Measurements from ENCODE around the gene TPPP2. TPM values are rescaled to one million over a fixed set of nuclear protein-coding genes. Genes with fewer than 3 reads are reported as not detected.
"Not testable (repeated sequence)": the region's sequence is repeated elsewhere in the genome, so short reads cannot be mapped to it uniquely, and the experiment has no call there.

TPPP2 gene
- 0.16 TPM for polyA plus RNA-seq
- long read RNA-seq, donor 1, result 0 reads
- long read RNA-seq, donor 2, result 0 reads
- long read RNA-seq, donor 3, result 0 reads
- long read RNA-seq, donor 4, result 0 reads
- long read RNA-seq, donor 5, result 0 reads
- long read RNA-seq, donor 6, result 0 reads
- long read RNA-seq, donor 7, result 0 reads
- long read RNA-seq, donor 8, partial matches to known transcripts, result 0 of 1 reads
- long read RNA-seq, donor 8, other reads (novel, unspliced or antisense), result 0 of 1 reads
- long read RNA-seq, donor 9, result 0 reads
- long read RNA-seq, donor 10, result 0 reads
- long read RNA-seq, donor 11, result 0 reads

- 100% methylated on average over 1 of the region's 5 CpGs for WGBS (ENCODE audit: insufficient coverage, low lambda C conversion rate)
- H3K9me3 ChIP-seq (ENCODE audit: control insufficient read depth, low read depth, low read length), result no peaks in the 10 kb centered on the region
- no peak within 1 kb of the TSS for H3K27ac ChIP-seq (ENCODE audit: low read length)
- peaks cover 4% of the 10 kb centered on the region for H3K4me1 ChIP-seq (ENCODE audit: control insufficient read depth, insufficient read depth, low read length)
- H3K4me3 ChIP-seq (ENCODE audit: low read length), result no peak within 1 kb of the TSS
- H3K36me3 ChIP-seq (ENCODE audit: control insufficient read depth, insufficient read depth, low read length), result no peaks in the 10 kb centered on the region
- no peaks in the 10 kb centered on the region for H3K27me3 ChIP-seq (ENCODE audit: control insufficient read depth, insufficient read depth, low read length)
- DNase-seq, result no peak
These were observed at the start of gene TPPP2 for GRCh38 chr14:21029917-21030316. TSS of gene TPPP2 (plus strand) at chr14:21030217. CDS start at chr14:21030582, 365 bp downstream.

- Histone ChIP-seq H3K9me3 (ENCODE audit: control insufficient read depth, low read depth, low read length) (no peaks in the 10 kb centered on the region), H3K27ac (ENCODE audit: low read length) (no peak overlapping the region), H3K36me3 (ENCODE audit: control insufficient read depth, insufficient read depth, low read length) (no peaks in the 10 kb centered on the region), H3K27me3 (ENCODE audit: control insufficient read depth, insufficient read depth, low read length) (no peaks in the 10 kb centered on the region), H3K4me1 (ENCODE audit: control insufficient read depth, insufficient read depth, low read length) (peaks cover 4% of the 10 kb centered on the region), H3K4me3 (ENCODE audit: low read length) (no peak overlapping the region)
- DNase-seq, result no peak
- no CpG with 5 or more reads among the region's 1 CpG for WGBS (ENCODE audit: insufficient coverage, low lambda C conversion rate)
These were observed 49.1 kb upstream of the TPPP2 start for GRCh38 chr14:20980906-20981305.

GRCh38 chr14:20982646-20983369, 47.2 kb upstream of the TPPP2 start:
- Histone ChIP-seq H3K9me3 (ENCODE audit: control insufficient read depth, low read depth, low read length) (no peaks in the 10 kb centered on the region), H3K27ac (ENCODE audit: low read length) (no peak overlapping the region), H3K36me3 (ENCODE audit: control insufficient read depth, insufficient read depth, low read length) (no peaks in the 10 kb centered on the region), H3K4me3 (ENCODE audit: low read length) (no peak overlapping the region), H3K4me1 (ENCODE audit: control insufficient read depth, insufficient read depth, low read length) (no peaks in the 10 kb centered on the region), H3K27me3 (ENCODE audit: control insufficient read depth, insufficient read depth, low read length) (no peaks in the 10 kb centered on the region)
- DNase-seq, result no peak
- no CpG with 5 or more reads among the region's 2 CpGs for WGBS (ENCODE audit: insufficient coverage, low lambda C conversion rate)

- not testable (repeated sequence) for DNase-seq; H3K36me3 ChIP-seq (ENCODE audit: control insufficient read depth, insufficient read depth, low read length); H3K27me3 ChIP-seq (ENCODE audit: control insufficient read depth, insufficient read depth, low read length); H3K4me3 ChIP-seq (ENCODE audit: low read length); H3K4me1 ChIP-seq (ENCODE audit: control insufficient read depth, insufficient read depth, low read length); H3K27ac ChIP-seq (ENCODE audit: low read length); H3K9me3 ChIP-seq (ENCODE audit: control insufficient read depth, low read depth, low read length)
- no CpG with 5 or more reads among the region's 4 CpGs for WGBS (ENCODE audit: insufficient coverage, low lambda C conversion rate)
These were observed 44.4 kb upstream of the TPPP2 start for GRCh38 chr14:20985650-20986049.

GRCh38 chr14:20986811-20987210, 43.2 kb upstream of the TPPP2 start:
- Histone ChIP-seq H3K27me3 (ENCODE audit: control insufficient read depth, insufficient read depth, low read length) (no peaks in the 10 kb centered on the region), H3K36me3 (ENCODE audit: control insufficient read depth, insufficient read depth, low read length) (peaks cover under 1% of the 10 kb centered on the region), H3K4me3 (ENCODE audit: low read length) (no peak overlapping the region), H3K4me1 (ENCODE audit: control insufficient read depth, insufficient read depth, low read length) (peaks cover 13% of the 10 kb centered on the region), H3K27ac (ENCODE audit: low read length) (no peak overlapping the region), H3K9me3 (ENCODE audit: control insufficient read depth, low read depth, low read length) (no peaks in the 10 kb centered on the region)
- no CpG with 5 or more reads among the region's 2 CpGs for WGBS (ENCODE audit: insufficient coverage, low lambda C conversion rate)
- no peak for DNase-seq

- Histone ChIP-seq H3K4me1 (ENCODE audit: control insufficient read depth, insufficient read depth, low read length) (peaks cover 15% of the 10 kb centered on the region), H3K36me3 (ENCODE audit: control insufficient read depth, insufficient read depth, low read length) (peaks cover 19% of the 10 kb centered on the region), H3K4me3 (ENCODE audit: low read length) (peak overlapping the region; percentile 71), H3K27me3 (ENCODE audit: control insufficient read depth, insufficient read depth, low read length) (no peaks in the 10 kb centered on the region), H3K27ac (ENCODE audit: low read length) (peak overlapping the region; percentile 83), H3K9me3 (ENCODE audit: control insufficient read depth, low read depth, low read length) (no peaks in the 10 kb centered on the region)
- WGBS (ENCODE audit: insufficient coverage, low lambda C conversion rate), result no CpG with 5 or more reads among the region's 15 CpGs
- no peak for DNase-seq
These were observed 41.1 kb upstream of the TPPP2 start for GRCh38 chr14:20988717-20989470.

GRCh38 chr14:20989471-20989786, 40.6 kb upstream of the TPPP2 start:
- Histone ChIP-seq H3K27ac (ENCODE audit: low read length) (peak overlapping the region; percentile 83), H3K9me3 (ENCODE audit: control insufficient read depth, low read depth, low read length) (no peaks in the 10 kb centered on the region), H3K36me3 (ENCODE audit: control insufficient read depth, insufficient read depth, low read length) (peaks cover 24% of the 10 kb centered on the region), H3K27me3 (ENCODE audit: control insufficient read depth, insufficient read depth, low read length) (no peaks in the 10 kb centered on the region), H3K4me3 (ENCODE audit: low read length) (peak overlapping the region; percentile 71), H3K4me1 (ENCODE audit: control insufficient read depth, insufficient read depth, low read length) (peaks cover 15% of the 10 kb centered on the region)
- no peak for DNase-seq
- whole genome bisulfite sequencing (ENCODE audit: insufficient coverage, low lambda C conversion rate), result 0% methylated on average over 2 of the region's 11 CpGs

GRCh38 chr14:20989787-20990600, 40.0 kb upstream of the TPPP2 start, which contains the start of gene METTL17:
TSS of gene METTL17 (plus strand) at chr14:20989980. CDS start at chr14:20990003, 23 bp downstream.
- Histone ChIP-seq H3K4me3 (ENCODE audit: low read length) (peak within 1 kb of the TSS; percentile 71), H3K27ac (ENCODE audit: low read length) (peak within 1 kb of the TSS; percentile 83), H3K27me3 (ENCODE audit: control insufficient read depth, insufficient read depth, low read length) (no peaks in the 10 kb centered on the region), H3K9me3 (ENCODE audit: control insufficient read depth, low read depth, low read length) (no peaks in the 10 kb centered on the region), H3K36me3 (ENCODE audit: control insufficient read depth, insufficient read depth, low read length) (peaks cover 30% of the 10 kb centered on the region), H3K4me1 (ENCODE audit: control insufficient read depth, insufficient read depth, low read length) (peaks cover 15% of the 10 kb centered on the region)
- peak; percentile 94 to 98 for DNase-seq
- 0% methylated on average over 1 of the region's 42 CpGs for WGBS (ENCODE audit: insufficient coverage, low lambda C conversion rate)

GRCh38 chr14:20996521-20996920, 33.5 kb upstream of the TPPP2 start:
- H3K9me3 ChIP-seq (ENCODE audit: control insufficient read depth, low read depth, low read length), result no peaks in the 10 kb centered on the region
- peak overlapping the region; percentile 64 for H3K27ac ChIP-seq (ENCODE audit: low read length)
- H3K27me3 ChIP-seq (ENCODE audit: control insufficient read depth, insufficient read depth, low read length), result no peaks in the 10 kb centered on the region
- no CpG with 5 or more reads among the region's 14 CpGs for WGBS (ENCODE audit: insufficient coverage, low lambda C conversion rate)
- peaks cover 36% of the 10 kb centered on the region for H3K4me1 ChIP-seq (ENCODE audit: control insufficient read depth, insufficient read depth, low read length)
- DNase-seq, result no peak
- H3K36me3 ChIP-seq (ENCODE audit: control insufficient read depth, insufficient read depth, low read length), result peaks cover 49% of the 10 kb centered on the region
- no peak overlapping the region for H3K4me3 ChIP-seq (ENCODE audit: low read length)

GRCh38 chr14:20997115-20997514, 32.9 kb upstream of the TPPP2 start:
- DNase-seq, result peak in 1 of 2 donors; percentile 62
- no peak overlapping the region for H3K4me3 ChIP-seq (ENCODE audit: low read length)
- H3K36me3 ChIP-seq (ENCODE audit: control insufficient read depth, insufficient read depth, low read length), result peaks cover 45% of the 10 kb centered on the region
- no CpG with 5 or more reads among the region's 4 CpGs for WGBS (ENCODE audit: insufficient coverage, low lambda C conversion rate)
- H3K27ac ChIP-seq (ENCODE audit: low read length), result peak overlapping the region; percentile 64
- no peaks in the 10 kb centered on the region for H3K9me3 ChIP-seq (ENCODE audit: control insufficient read depth, low read depth, low read length)
- peaks cover 33% of the 10 kb centered on the region for H3K4me1 ChIP-seq (ENCODE audit: control insufficient read depth, insufficient read depth, low read length)
- no peaks in the 10 kb centered on the region for H3K27me3 ChIP-seq (ENCODE audit: control insufficient read depth, insufficient read depth, low read length)

All from large intestine (tissue), 12 donors.